ENCODE results near the gene KCNH1. TPM values are rescaled to one million over a fixed set of nuclear protein-coding genes. Genes with fewer than 3 reads are reported as not detected.
"Not testable (repeated sequence)": the region's sequence is repeated elsewhere in the genome, so short reads cannot be mapped to it uniquely, and the experiment has no call there.

The KCNH1 gene
- total RNA-seq, 1 experiment from 2014 or later: not detected

- TF ChIP-seq CTCF (IDR thresholded peaks at IDR 0.05; ENCODE audit: insufficient read depth in 1 of 2, low read depth in 1 of 2, low read length in 1 of 2, severe bottlenecking in 1 of 2, unreplicated experiment in 1 of 2): no peak
- no peaks in the 10 kb centered on the region for H3K4me1 ChIP-seq
- no TSS peak for BruUV-seq (replicated peaks)
- H3K9me3 ChIP-seq: no peaks in the 10 kb centered on the region
- DNase-seq: no peak
- POLR2A ChIA-PET: no interaction called here
- Mint-ChIP-seq H3K36me3 (ENCODE audit: insufficient read depth, unreplicated experiment) (no peaks in the 10 kb centered on the region), H3K27me3 (ENCODE audit: insufficient read depth, unreplicated experiment) (peaks cover 13% of the 10 kb centered on the region), H3K4me1 (ENCODE audit: low read depth, unreplicated experiment) (no peaks in the 10 kb centered on the region), H3K4me3 (ENCODE audit: unreplicated experiment) (no peak overlapping the region), H3K9me3 (ENCODE audit: unreplicated experiment) (no peaks in the 10 kb centered on the region), H3K27ac (ENCODE audit: unreplicated experiment) (no peak overlapping the region)
- CTCF ChIA-PET: interaction anchor here (0.9 kb wide), 1 partner anchor 121 kb away, joined by 4 read pairs; the partner anchor contains the start of gene KCNH1
- no peak overlapping the region for H3K4me3 ChIP-seq (ENCODE audit: low read depth, low read length)
- no peaks in the 10 kb centered on the region for H3K36me3 ChIP-seq (ENCODE audit: control insufficient read depth, insufficient read depth, low read length)
- 0 out of 2 replicates have a peak, but pooled peaks cover 1% of the 10 kb centered on the region for H3K27me3 ChIP-seq (replicated peaks; ENCODE audit: control insufficient read depth, insufficient read depth, low read length)
- intact Hi-C loops (cut with micrococcal nuclease; ENCODE audit: unreplicated experiment): no loop called here
Measured at GRCh38 chr1:211013346-211014240, 120.4 kb downstream of the KCNH1 start.

GRCh38 chr1:211011128-211011527 is 122.8 kb downstream of the KCNH1 start:
- not testable (repeated sequence) for H3K9me3 Mint-ChIP-seq (ENCODE audit: unreplicated experiment)
- peaks cover 19% of the 10 kb centered on the region for H3K27me3 Mint-ChIP-seq (ENCODE audit: insufficient read depth, unreplicated experiment)

GRCh38 chr1:211009944-211010343 is 124.0 kb downstream of the KCNH1 start:
- Mint-ChIP-seq H3K4me1 (ENCODE audit: low read depth, unreplicated experiment) (no peaks in the 10 kb centered on the region), H3K9me3 (ENCODE audit: unreplicated experiment) (no peaks in the 10 kb centered on the region), H3K4me3 (ENCODE audit: unreplicated experiment) (no peak overlapping the region), H3K27me3 (ENCODE audit: insufficient read depth, unreplicated experiment) (peaks cover 13% of the 10 kb centered on the region), H3K27ac (ENCODE audit: unreplicated experiment) (no peak overlapping the region), H3K36me3 (ENCODE audit: insufficient read depth, unreplicated experiment) (no peaks in the 10 kb centered on the region)
- H3K4me1 ChIP-seq: no peaks in the 10 kb centered on the region
- ChIA-PET POLR2A (no interaction called here), CTCF (interaction anchor here (0.6 kb wide), 1 partner anchor 338 kb away, joined by 3 read pairs; no protein-coding TSS in a partner anchor)
- H3K4me3 ChIP-seq (ENCODE audit: low read depth, low read length): no peak overlapping the region
- 0 out of 2 replicates have a peak, but pooled peaks cover 1% of the 10 kb centered on the region for H3K27me3 ChIP-seq (replicated peaks; ENCODE audit: control insufficient read depth, insufficient read depth, low read length)
- no TSS peak for BruUV-seq (replicated peaks)
- no peak for TF ChIP-seq CTCF (IDR thresholded peaks at IDR 0.05; ENCODE audit: insufficient read depth in 1 of 2, low read depth in 1 of 2, low read length in 1 of 2, severe bottlenecking in 1 of 2, unreplicated experiment in 1 of 2)
- H3K9me3 ChIP-seq: no peaks in the 10 kb centered on the region
- no peaks in the 10 kb centered on the region for H3K36me3 ChIP-seq (ENCODE audit: control insufficient read depth, insufficient read depth, low read length)
- DNase-seq: no peak
- intact Hi-C loops (cut with micrococcal nuclease; ENCODE audit: unreplicated experiment): no loop called here

More at GRCh38 chr1:211011128-211011527, 122.8 kb downstream of the KCNH1 start:
- H3K36me3 ChIP-seq (ENCODE audit: control insufficient read depth, insufficient read depth, low read length); H3K27me3 ChIP-seq (replicated peaks; ENCODE audit: control insufficient read depth, insufficient read depth, low read length); H3K4me3 Mint-ChIP-seq (ENCODE audit: unreplicated experiment); intact Hi-C loops (cut with micrococcal nuclease; ENCODE audit: unreplicated experiment); H3K36me3 Mint-ChIP-seq (ENCODE audit: insufficient read depth, unreplicated experiment); H3K9me3 ChIP-seq; POLR2A ChIA-PET; H3K27ac Mint-ChIP-seq (ENCODE audit: unreplicated experiment); H3K4me1 ChIP-seq; H3K4me1 Mint-ChIP-seq (ENCODE audit: low read depth, unreplicated experiment); DNase-seq; CTCF ChIA-PET; H3K4me3 ChIP-seq (ENCODE audit: low read depth, low read length); BruUV-seq (replicated peaks): not testable (repeated sequence)
